HG02938 (cell line): Measurements from ENCODE around the gene GPSM1.

Source experiments
- ATAC-seq: cut with Tn5 transposase; IDR thresholded peaks from one replicate; pipeline ENCODE4 v1.9.1; 2021; ENCODE audit warnings: mild to moderate bottlenecking, moderate library complexity; ENCODE audit not compliant: unreplicated experiment

GPSM1 gene

DNA sequence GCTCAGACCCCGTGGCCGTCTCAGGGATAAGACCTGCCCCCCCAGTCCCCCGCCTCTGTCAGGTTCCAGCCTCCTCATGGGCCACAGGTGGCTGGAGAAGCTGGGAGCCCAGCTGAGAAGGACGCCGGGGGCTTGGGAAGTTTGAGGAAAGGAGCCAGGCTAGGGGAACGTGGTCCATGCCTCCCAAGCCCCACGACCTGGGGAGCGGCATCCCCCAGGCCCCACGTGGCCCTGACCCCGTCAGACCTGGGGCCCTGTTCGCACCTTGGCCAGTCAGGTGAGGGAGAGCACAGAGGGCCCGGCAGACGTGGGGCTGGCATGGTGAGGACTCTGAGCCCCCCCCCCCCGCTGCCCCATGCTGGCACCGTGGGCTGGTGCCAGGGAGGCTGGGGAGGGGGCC is 3.7 kb downstream of the GPSM1 start:
- ATAC-seq = no peak

DNA sequence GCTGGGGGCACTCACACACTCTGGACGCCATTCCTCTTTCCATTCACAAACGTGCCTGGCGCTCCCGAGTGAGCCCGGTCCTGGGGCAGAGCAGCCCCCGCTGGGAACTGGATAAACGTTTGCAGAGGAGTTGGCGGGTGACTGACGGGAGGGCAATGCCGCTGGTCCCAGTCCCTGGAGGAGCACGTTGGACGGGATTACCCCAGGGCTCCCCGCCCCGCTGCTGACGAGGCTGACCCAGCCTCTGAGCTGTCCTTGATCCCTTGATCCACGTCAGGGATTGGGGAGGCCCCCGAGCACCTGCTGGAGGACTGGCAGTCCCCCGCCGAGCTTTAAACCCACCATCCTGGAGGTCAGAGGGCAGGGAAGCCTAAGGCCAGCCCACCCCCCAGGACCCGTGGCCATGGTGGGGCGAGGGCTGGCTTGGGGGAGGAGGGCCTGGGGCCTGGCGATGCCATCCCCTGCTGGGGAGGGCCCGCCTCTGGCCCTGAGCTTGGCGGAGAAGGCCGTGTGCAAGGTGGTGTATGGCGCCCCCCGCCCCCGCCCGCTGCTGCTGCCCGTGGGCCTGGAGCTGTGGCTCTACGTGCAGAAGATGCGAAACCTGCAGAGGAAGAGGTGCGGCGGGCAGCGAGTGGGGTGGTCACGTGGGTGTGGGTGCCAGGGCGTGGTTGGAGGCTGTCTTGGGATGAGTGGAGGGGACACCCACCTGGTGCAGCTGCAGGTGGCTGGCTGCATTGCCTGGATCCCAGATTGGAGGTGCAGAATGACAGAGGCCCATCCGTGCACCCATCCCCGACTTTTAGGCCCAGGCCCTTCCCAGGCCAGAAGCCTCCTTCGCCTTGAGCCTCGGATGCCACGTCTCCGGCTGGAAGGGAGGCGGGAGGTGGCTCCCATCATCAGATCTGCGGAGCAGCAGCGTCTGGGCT is 4.5 kb downstream of the GPSM1 start:
- no peak for ATAC-seq

DNA sequence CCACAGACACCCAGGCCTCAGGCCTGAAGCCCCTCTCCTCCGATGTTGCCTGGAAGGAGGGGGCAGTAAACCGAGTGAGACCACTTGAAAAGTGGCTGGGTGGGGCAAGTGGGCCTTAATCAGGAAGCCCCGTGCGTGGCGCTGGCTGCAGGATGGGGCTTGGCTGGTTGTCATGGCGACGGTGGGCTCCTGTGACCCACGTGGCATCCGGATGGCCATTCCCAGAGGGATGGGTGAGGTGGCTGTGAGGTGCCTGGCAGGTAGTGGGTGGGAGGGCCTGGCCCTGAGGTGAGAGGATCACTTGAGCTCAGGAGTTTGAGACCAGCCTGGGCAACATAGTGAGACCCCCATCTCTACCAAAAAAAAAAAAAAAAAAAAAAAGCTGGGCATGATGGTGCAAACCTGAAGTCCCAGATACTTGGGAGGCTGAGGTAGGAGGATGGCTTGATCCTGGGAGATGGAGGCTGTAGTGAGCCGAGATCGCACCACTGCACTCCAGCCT is 5.2 kb downstream of the GPSM1 start:
- no peak for ATAC-seq

DNA sequence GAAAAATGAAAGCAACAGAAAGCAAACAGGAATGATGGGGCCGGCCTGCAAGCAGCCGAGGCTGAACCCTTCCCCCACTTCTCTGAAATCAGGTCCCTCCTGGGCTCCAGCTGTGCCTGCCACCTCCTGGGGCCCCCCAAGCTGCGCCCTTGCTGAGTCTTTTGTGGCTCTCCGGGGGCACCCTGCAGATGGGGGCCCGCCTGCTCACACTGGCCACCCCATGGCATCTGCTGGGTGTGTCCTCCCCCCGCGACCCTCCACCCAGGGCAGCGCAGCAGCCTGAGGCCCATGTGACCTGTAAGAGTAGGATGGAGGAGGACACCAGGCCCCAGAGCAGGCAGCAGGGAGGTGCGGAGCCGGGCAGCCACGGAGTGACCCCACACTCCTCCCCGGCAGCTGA is 5.7 kb downstream of the GPSM1 start:
- ATAC-seq = no peak

DNA sequence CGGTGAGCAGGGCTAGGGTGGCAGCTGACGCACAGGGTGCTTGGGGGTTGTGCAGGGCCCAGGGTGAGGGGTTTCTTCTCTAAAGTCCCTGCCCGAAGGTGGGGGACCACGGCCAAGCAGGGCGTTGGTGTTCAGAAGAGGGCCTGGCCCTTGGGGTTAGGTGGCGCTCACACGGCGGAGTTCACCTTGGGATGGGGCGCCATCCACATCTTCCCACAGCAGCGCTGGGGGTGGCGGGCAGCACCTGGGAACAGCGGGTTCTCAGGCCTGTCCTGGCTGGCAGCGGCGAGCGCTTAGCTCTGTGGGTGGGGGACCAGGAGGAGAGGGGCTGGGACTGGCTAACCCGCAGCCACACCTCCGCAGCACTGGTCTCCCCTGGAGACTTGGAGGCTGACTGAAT is 6.1 kb downstream of the GPSM1 start:
- no peak for ATAC-seq

DNA sequence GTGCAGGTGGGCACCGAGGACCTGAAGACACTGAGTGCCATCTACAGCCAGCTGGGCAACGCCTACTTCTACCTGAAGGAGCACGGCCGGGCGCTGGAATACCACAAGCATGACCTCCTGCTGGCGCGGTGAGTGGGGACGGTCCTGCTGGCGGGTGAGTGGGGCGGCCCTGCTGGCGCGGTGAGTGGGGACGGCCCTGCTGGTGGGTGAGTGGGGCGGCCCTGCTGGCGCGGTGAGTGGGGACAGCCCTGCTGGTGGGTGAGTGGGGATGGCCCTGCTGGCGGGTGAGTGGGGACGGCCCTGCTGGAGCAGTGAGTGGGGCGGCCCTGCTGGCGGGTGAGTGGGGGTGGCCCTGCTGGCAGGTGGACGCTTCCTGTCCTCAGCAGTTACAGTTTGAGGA is 7.2 kb downstream of the GPSM1 start:
- ATAC-seq = no peak

DNA sequence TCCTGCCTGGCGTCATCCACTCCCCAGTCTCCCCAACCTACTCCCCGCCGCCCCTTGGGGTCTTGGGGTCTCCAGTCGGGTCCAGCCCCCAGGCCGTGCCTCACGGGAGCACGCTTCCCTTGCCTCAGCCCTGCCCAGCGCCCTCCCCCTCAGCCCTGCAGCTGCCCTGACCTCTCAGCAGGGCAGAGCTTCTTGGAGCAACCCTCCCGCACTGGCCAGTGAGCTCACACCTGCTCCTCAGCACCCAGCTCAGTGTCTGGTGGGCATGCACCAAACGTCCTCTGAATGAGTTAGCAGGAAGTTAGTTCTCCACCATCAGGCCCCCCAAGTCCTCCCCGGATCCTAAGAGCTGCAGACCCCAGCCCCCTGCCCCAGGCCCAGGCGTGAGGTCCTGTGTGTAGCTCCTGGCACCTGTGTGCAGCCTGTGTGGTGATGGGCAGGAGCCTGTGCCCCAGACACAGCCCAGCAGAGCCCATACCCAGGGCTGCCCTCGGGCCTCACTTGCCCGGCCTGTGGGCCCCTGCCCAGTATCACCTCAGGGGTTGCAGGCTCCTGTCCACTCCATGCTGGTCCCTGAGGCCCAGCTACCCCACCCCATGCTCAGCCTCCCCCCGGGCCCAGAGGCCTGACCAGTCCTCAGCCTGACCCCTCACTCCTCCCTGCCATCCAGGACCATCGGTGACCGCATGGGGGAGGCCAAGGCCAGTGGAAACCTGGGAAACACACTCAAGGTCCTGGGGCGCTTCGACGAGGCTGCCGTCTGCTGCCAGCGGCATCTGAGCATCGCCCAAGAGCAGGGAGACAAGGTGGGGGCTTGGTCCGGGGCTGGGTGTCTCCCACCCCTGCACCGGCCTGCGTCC is 8.2 kb downstream of the GPSM1 start:
- no peak for ATAC-seq

DNA sequence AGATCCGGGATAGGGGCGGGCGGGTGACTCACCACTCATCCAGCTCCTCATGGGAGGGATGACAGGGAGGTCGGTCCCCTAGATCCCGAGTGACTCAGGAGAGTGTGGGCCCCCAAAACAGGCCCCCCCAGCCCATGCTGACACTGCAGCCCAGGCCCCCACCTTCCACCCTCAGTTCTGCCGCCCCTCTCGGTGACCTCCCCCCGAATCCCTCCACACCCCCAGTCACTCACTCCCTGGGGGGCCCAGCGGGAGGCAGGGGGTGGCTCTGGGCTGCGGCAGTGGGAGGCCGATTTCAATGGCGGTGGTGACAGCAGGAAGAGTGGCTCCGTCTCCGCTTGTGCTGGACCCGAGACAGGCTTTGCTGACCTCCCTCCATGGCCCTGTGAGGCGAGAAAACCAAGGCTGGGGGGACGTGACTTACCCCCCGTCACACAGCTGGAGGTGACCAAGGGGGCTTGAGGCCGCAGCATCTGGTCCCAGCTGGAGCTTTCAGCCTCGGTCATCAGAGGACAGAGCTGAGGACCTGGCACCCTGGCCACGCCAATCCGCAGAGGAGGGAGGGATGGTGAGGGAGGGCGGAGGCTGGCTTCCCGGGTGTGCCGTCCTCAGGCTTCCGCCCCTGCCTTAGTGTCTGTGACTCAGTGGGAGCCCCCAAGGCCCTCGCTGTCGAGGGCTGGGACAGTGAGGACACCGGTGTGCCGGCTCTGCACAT is 9.0 kb downstream of the GPSM1 start:
- no peak for ATAC-seq

DNA sequence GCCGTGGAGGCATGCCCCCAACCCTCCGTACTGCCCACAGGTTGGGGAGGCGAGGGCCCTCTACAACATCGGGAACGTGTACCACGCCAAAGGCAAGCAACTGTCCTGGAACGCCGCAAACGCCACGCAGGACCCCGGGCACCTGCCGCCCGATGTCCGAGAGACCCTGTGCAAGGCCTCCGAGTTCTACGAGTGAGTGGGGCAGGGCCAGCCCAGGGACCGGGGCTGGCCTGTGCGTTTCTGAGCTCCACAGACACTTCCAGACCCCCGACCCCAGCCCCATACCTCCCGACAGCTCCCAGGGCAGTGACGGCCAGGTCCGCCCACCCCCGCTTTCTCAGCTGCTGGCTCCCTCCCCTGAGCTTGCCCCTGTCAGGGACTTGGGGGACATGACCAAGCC is 9.5 kb downstream of the GPSM1 start:
- ATAC-seq = no peak

DNA sequence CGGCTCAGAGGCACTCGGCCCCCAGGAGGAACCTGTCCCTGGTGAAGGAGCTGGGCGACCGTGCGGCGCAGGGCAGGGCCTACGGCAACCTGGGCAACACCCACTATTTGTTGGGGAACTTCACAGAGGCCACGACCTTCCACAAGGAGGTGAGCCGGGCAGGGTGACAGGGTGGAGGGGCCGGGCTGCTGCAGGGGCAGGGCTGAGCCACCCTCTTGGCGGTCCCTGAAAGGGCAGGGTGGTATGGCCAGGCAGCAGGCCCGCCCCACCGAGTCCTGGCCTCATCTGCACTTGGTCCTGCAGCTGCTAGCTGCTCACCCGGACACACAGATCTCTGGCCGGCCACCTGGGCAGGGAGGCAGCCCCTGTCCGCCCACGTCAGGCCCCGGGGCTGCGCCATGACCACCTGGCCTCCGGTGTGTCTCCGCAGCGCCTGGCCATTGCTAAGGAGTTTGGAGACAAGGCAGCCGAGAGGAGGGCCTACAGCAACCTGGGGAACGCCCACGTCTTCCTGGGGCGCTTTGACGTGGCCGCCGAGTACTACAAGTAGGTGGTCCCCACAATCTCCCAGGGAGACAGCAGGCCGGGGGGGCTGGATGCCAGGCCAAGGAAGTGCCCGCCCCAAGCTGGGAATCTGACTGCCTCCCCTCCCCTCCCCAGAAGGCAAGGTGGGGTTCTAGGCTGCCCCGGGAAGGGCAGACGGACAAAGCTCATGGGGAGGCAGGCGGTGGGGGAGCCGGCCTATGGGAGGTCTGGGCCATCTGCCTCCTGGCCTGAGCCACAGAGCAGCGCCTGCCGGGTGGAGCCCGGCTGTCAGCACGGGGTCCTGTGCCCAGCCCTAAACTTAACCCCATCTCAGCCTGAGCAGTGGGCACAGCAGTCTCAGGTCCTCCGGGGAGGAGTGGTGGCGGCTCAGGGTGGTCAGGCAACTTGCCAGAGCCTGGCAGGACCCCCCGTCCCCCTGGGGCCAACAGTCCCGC is 10.4 kb downstream of the GPSM1 start:
- no peak for ATAC-seq

DNA sequence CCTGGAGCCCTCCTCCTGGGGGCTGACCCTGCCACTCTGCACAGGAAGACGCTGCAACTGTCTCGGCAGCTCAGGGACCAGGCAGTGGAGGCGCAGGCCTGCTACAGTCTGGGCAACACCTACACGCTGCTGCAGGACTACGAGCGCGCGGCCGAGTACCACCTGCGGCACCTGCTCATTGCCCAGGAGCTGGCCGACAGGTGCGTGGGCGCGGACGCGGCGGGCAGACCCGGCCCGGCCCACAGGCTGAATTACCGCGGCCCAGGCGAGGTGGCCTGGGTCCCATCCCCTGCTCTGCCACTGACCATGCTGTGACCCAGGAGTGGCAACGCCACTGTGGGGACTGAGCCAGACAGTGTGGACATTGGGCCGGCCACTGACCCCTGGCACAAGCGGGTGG is 11.2 kb downstream of the GPSM1 start:
- no peak for ATAC-seq

DNA sequence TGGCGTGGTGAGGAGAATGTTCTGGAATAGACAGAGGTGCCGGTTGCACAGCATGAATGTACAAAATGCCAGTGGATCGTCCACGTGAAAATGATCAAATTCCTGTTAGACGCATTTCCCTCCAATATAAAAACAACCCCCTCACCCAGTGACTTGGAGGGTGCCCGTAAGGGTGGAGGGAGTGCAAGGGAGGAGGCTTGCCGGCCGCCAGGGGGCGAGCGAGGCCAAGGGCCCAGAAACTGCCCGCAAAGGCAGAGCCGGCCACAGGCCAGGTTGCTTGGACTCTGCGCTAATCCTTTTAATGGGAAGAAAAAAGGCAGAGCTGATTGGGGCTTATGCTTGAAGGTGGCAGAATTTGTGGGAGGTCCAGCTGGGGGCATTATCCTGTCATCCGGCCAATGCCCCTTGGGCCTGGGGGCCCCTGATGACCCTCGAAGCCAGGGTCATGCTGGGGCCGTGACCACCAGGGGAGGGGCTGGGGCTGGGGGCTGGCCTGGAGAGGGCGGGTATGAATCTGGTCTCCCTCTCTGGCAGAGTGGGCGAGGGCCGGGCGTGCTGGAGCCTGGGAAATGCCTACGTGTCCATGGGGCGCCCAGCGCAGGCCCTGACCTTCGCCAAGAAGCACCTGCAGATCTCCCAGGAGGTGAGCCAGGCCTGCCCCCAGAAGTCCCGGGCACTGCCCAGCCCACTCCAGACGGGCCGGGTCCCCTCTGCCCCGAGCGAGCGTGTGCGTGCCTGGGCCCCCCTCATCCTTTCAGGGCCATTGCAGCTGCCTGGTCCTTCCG is 12.0 kb downstream of the GPSM1 start:
- no peak for ATAC-seq

DNA sequence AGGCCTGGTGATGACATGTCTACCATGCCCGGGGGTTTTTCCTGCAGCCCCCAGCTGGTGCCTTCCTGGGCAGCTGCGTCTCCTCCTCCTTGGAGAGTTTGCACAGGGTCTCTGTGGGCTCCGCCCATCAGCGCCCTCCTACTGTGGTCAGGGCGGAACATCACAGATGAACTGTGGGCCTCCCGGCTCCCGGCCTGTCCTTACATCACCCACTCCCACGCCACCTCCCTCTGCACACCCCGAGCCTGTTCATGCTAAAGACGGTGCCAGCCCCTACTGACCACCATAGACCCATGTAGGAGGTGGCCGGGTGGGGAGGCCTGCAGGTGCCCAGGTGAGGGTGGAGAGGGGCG is 12.6 kb downstream of the GPSM1 start:
- no peak for ATAC-seq

DNA sequence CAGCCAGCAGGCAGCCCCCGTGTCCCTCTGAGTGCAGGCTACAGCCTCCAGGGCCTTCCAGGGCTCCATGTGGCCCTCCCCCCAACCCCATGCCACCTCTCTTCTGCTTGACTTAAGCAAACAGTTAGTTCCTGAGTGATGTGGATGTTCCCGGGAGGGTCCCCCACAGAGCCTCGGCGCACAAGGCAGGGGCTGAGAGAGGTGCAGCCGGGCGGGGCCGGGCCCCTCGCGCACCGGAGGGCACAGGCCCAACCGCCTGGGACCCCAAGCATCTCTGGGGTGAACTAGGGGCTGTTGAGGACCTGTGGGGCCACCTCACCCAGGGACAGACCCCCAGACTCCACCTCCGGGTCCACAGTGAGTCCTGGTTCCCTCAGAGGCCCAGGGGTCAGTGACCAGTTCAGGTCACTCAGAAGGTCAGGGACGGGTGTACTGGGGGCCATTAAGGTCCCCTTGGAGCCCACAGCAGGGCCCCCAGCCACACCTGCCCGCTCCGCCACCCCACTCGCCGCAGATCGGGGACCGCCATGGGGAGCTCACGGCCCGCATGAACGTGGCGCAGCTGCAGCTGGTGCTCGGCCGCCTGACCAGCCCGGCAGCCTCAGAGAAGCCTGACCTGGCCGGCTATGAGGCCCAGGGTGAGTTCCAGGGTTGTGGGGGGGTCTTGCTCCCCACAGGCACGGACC is 13.2 kb downstream of the GPSM1 start:
- ATAC-seq = no peak

DNA sequence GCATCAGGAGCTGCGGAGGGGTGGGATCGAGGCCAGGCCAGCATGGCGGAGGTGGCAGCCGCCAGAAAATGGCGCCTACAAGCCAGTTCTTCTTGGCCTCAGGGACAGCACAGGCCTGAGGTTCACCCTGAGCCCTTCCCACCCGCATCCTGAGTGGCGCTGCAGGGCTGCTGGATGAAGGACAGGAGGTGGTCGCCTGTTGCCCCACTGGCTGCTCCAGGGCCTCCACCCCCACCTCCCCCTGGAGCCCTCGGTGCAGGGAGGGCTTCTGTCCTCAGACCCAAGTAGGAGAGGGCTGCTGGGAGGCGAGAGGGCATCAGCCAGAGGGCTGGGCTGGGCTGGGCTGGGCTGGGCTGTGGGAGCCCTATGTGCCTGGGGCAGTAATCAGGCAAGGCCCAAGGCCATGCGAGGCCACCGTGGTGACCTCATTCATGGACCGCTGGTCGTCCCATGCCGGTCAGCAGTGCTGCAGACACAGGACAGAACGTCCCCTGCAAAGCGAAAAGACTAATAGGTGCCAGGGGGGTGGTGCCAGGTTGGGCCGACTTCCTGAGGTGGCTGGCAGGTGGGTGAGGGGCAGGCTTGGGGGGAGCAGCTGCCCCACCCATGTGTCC is 13.8 kb downstream of the GPSM1 start:
- ATAC-seq = no peak

DNA sequence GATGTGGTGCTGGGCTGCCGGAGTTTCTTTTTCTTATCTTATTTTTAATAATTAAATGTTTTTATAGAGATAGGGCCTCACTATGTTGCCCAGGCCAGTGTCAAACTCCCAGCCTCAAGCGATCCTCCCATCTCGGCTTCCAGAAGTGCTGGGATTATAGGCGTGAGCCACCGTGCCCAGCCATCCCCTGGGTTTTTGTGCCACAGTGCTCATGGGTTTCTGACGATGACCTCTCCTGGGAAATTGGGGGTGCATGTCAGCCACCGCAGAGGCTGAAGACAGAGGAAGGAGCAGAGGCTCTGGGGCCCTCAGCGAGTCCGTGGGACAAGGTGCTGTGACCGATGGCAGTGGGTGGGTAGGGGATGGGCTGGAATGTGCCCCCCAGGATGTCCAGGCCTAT is 14.4 kb downstream of the GPSM1 start:
- ATAC-seq = no peak

DNA sequence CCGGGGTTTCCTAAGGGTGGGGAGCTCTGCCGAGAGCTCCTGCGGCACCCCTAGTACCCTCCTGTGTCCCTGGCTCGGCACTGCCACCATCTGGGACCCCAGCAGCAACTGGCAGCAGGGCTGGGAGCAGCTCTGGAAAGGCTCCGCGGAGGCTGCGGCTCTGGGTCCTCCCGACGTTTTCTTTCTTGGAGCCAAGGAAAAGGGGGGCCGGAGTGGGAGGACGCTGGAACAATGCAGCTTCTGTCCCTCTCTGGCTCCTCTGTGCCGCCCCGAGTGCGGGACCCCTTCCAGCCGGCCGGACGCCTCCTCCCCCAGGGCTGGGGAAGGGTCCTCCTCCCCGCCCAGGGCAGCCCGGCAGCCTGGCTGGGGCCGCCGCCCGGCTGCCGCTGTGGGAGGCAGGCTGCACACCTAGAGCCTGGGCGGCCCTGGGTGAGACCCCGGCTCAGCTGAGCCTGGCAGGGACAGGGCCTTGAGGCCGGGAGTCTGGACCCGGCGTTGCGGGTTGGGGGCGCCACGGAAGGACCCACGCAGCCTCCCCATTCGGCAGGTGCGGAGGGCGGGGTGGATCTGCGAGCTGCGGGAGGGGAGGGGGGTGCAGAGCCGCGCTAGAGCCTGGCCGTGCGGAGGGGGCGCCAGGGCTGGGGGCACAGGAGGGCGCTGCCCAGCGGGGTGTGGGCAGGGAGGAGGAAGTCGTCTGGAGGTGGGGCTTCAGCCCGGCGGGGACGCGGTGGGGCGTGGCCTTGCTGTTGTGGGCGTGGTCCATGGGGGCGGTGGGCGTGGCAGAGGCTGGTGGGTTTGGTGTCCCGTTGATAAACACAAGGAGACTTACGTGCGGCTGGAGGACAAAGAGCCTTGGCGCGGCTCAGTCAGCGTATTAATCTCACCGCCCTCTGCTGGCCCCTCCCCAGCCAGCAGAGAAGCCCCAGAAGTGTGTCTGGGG is 15.1 kb downstream of the GPSM1 start:
- no peak for ATAC-seq
